GM18907 (cell line): ENCODE data around the gene KICS2.
A peak's percentile ranks its signal among the peaks of the same experiment; 100 is the strongest.
"Not testable (repeated sequence)": the region's sequence is repeated elsewhere in the genome, so short reads cannot be mapped to it uniquely, and the experiment has no call there.

Source experiments
- ATAC-seq: cut with Tn5 transposase; IDR thresholded peaks from one replicate; pipeline ENCODE4 v1.9.1; 2021; ENCODE audit warnings: mild to moderate bottlenecking, moderate library complexity; ENCODE audit not compliant: unreplicated experiment

KICS2 gene

DNA sequence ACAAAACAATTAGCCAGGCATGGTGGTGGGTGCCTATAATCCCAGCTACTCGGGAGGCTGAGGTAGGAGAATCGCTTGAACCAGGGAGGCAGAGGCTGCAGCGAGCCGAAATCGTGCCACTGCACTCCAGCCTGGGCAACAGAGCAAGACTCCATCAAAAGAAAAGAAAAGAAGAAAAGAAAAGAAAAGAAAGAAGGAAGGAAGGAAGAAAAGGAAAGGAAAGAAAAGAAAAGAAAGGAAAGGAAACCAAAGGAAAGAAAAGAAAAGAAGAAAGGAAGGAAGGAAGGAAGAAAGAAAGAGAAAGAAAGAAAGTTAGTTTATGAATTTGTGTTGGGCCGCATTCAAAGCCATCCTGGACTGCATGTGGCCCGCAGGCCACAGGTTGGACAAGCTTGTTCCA is 4.5 kb downstream of the KICS2 start:
- ATAC-seq: not testable (repeated sequence)

DNA sequence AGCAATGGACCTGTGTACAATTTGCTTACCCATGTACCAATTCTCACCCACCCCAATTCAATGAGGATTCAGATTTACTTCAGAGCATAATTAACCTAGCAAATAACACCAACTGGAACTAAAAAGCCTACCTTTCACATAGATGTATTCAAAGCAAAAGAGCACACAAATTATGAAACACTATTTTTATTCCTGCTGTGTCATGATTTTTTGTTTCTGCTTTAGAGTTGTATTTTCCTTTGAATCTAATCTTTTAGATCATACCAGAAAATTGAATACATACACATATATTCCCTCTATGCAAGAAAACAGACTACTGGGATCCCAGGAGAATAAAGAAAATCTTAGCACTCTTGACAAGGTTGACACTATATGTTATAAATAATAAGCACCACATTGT is 5.9 kb downstream of the KICS2 start:
- ATAC-seq: no peak

DNA sequence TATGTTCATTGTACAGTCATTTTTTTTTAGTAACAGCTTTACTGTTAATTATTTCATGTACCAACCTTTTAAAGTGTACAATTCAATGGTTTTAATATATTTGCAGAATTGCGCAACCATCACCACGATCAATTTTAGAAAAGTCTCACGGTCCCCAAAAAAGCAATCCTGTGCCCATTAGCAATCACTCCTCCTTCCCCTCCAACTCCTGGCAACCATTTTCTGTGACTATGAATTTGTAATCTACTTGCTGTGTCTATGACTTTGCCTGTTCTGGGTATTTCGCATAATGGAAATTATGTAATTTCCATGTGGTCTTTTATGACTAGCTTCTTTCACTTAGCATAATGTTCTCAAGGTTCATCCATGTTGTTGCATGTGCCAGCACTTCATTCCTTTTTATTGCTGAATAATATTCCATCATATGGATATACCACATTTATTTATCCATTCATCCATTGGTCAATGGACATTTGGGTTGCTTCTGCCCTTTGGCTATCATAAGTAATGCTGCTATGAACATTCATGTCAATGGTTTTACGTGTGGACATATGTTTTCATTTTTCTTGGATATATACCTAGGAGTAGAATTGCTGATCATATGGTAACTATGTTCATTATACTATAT is 9.9 kb downstream of the KICS2 start:
- no peak for ATAC-seq

DNA sequence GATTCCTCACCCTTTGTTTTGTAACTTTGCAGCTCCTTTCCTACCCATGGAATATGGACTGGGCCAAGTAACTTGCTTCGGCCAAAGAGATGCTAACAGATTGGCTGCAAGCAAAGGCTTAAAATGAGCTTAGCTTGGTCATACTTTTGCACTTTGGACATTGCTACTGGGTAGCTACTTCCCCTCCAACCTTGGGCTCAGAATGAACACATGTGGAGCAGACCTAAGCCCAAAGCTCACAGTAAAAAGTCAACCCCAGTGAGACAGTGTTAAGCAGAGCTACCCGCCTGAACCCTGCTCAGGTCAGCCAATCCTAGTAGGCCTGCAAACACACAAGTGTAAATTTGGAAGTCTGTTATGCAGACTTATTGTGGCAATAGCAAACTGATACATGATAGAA is 14.6 kb downstream of the KICS2 start:
- no peak for ATAC-seq

DNA sequence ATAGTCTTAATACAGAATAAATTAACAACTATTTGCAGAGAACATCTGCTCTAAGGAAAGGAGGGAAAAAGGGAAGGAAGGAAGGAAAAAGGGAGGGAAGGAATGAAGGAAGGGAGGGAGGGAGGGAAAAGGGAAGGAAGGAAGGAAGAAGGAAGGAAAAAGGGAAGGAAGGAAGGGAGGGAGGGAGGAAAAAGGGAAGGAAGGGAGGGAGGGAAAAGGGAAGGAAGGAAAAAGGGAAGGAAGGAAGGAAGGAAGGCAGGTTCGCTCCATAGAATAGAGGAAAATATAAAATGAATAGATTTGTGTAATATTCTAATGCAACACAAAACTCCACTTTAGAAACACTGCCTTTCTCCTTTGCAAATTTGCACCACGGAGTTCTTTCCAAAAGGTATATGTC is 16.6 kb downstream of the KICS2 start:
- ATAC-seq: no peak

DNA sequence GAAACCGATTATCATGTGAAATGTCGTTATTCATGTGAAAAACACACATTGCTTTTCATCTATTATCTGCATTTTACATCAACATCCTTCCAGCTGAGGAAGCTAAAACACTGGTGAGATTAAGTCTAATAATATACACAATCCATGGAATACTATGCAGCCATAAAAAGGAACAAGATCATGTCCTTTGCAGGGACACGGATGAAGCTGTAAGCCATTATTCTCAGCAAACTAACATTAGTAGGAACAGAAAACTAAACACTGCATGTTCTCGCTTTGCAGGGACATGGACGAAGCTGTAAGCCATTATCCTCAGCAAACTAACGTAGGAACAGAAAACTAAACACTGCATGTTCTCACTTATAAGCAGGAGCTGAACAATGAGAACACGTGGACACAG is 18.3 kb downstream of the KICS2 start:
- ATAC-seq: no peak

DNA sequence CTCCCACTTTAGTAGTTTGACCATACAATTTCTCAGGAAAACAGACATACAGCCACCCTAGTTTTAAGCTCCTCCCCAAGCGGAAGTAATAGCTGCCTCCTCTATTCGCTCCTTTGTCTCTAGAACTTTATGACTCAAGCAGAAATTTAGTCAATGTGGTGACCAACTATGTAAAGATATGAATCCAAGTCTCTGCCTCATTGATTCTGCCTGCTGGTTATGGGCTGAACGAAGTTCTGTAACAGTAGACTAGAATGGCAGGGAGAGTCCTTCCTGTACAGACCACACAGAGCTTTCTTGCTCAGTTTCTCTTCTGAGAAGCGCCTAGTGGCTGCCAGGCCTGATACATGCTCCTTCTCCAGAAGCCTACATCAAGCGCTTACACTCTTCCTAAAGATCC is 19.1 kb downstream of the KICS2 start:
- ATAC-seq: no peak

DNA sequence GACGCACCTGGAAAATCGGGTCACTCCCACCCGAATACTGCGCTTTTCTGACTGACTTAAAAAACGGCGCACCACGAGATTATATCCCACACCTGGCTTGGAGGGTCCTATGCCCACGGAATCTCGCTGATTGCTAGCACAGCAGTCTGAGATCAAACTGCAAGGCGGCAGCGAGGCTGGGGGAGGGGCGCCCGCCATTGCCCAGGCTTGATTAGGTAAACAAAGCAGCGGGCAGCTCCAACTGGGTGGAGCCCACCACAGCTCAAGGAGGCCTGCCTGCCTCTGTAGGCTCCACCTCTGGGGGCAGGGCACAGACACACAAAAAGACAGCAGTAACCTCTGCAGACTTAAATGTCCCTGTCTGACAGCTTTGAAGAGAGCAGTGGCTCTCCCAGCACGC is 26.3 kb downstream of the KICS2 start:
- ATAC-seq: not testable (repeated sequence)

DNA sequence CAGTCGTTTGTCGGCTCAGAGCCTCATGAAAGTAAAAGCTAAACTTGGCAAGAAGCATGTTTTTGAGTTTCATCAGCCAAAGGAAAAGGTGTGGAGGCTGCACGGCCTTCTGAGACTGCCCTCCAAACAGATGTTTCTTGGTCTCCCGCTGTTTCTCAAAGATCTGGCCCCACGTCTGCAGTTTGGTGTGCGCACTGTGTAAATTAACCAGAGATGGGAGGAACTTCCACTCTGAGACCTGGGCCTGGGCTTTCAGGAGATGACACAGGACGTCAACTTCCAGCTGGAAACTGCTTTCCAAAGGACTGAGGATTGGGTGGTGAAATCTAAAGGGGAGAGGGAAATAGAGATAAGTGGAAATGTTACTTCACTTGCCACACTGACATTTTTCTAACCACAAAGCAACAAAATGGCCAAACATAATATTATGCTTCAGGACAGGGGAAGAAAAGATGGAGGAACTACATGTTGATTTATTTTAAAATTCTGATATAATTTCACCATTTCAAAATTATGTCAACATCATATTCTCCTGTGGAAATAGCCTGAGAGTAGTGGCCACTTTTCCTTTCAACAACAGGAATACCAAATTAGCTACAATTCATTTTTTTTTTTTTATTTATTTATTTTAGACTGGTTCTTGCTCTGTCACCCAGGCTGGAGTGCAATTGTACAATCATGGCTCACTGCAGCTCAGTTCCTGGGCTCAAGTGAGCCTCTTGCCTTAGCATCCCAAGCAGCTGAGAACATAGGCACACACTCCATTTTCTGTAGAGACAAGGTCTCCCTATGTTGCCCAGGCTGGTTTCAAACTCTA is 27.6 kb downstream of the KICS2 start:
- ATAC-seq: no peak

DNA sequence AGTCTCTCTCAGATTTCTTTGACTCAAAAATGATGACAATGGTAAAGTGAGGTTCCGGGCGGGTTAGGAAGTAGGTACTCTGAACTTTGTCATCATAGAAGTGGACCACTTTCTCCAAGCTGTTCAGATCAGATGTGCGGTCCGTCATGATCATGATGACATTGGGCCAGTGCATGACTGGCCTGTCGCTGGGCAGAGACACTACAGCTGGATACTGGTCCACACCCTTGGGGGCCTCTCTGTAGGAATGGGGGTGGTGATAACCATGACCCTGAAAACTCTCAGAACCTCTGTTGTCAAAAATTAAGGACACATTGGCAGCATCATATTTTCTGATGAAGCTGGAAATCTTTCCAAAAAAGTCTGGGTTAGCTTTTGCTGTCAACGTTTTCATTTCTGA is 28.2 kb downstream of the KICS2 start:
- ATAC-seq: no peak

DNA sequence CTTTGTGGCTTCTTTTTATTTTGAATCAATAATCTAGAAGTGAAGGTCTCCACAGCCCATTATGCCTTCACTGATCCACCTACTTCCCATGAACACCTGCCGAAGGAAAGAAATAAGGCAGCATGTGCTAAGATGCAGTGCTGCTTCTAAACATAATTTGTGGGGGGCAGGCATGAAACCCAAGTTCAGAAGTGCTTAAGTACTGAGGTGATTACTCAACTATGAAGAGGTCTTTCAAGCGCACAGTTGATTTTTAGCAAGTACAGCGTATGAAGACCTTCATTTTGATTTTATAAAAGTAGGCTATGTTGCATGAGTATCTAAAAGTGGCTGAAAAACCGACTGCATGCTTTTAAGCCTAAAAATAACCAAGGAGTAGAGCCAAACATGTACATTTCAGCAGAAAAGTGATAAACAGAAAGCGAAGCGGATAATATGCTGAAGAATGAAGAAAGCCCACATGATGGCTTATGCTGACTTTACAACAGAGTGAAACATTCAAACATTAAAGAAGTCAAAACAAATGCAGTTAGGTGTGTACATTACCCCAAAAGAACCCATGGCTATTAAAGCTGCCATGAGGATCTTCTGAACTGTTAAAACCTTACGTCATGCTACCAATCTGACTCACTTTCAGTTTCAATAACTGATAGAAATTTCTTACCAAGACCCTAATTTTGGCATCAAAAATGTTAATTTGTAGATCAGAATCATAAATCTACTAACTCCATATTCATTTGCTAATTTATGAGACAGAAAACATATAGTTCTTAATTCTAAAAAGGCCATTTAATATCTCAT is 29.3 kb downstream of the KICS2 start:
- peak; percentile 97 for ATAC-seq

DNA sequence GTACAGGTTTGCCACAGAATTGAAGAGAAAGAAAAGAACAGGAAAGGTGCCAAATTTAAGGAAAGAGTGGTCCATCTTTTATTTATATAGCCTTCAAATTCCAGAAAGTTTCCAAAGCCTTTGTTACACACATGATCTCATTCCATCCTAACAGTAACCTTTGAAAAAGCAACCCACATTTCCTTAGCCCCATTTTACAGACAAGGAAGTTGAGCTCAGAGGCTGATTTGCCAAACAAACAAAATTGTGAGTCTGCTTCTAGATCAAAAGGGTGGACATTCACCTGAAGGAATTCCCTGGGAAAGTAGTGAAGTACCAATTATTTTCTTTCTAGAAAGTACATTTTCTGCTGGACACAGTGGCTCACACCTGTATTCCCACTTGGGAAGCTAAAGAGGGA is 32.0 kb downstream of the KICS2 start:
- ATAC-seq: no peak

DNA sequence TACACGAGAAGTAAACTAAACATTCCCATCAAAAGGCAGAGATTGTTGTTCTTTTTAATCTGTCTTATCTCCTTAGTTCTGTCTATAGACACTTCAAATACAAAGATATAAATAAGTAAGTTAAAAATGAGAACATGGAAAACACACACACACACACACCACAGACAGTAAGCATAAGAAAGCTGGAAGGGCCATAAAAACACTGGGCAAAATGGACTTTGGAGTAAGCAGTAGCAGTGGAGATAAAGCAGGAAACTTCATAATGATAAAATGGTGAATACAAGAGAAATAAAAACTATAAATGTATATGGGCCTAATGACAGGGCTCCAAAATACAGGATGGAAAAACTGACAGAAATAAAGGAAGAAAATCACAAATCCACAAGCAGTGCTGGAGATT is 32.6 kb downstream of the KICS2 start:
- ATAC-seq: no peak

DNA sequence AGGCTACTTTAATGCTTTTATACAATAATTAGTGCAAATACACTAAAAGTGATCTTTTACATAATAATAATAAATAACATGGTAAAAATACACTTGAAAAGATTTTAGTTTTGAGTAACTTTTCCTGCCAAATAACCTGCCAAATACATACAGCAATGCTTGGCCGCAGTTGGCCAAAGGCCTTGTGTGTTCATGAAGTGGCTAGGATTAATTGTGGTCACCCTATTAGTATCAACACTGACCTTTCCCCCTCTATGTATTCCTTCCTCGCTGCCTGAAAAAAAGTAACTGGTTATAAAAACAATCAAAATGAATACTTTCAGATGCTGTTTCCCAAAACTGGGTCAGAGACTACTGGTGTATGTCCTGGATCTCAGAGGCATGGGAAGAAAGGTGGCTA is 34.3 kb downstream of the KICS2 start:
- ATAC-seq: no peak

DNA sequence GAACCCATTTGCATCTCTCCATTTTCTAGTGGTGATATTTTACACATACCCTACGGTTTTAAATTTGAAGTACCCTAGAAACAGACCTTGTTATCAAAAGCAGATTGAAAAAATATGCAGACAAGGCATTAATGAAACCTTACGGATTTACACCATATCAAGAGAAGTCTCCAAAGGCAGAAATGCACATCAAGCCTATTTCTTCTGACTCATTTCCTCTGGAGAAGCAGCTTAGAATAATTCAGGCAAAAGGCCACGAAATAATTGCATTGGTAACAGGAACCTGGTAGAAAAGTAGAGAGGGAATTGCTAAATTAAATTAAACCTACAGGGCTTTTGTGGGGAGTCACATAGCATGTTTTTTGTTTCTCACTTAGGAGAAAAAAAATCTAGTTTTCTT is 34.7 kb downstream of the KICS2 start:
- no peak for ATAC-seq

DNA sequence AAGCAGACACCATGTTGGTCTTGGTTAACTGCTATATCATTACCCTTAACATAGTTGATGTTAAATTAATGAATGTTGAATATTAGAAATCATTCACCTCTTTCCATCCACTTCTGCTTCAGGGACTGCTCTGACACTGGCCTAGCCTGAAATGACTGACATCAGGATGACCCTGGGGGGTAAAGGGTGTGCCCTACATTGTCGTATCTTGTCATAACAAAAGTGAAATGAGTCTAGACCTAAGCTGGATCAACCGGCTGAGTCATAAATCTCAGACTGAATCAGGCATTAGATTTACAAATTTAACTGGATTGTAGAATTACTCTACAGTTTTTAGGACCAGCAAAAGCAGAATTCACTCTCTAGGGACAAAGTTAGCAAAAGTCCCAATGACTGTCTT is 35.3 kb downstream of the KICS2 start:
- ATAC-seq: peak; percentile 94

DNA sequence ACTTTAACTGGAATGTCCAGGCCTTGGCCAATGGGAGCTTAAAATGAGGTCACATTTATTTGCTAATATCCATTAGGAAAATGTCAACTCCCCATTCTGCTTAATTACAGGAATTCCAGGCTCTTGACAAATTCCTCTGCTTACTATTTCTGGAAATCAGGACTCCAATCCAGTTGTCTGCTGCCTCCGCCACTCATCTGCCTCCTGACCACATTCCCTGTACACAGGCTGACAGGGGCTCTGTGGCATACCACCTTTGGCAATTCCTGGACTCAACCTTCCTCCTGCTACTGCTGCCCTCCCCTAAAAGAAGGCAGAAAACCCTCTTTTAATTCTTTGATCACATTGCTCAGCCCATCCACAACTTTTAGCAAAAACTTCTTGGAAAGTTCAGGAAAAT is 37.9 kb downstream of the KICS2 start:
- ATAC-seq: no peak

DNA sequence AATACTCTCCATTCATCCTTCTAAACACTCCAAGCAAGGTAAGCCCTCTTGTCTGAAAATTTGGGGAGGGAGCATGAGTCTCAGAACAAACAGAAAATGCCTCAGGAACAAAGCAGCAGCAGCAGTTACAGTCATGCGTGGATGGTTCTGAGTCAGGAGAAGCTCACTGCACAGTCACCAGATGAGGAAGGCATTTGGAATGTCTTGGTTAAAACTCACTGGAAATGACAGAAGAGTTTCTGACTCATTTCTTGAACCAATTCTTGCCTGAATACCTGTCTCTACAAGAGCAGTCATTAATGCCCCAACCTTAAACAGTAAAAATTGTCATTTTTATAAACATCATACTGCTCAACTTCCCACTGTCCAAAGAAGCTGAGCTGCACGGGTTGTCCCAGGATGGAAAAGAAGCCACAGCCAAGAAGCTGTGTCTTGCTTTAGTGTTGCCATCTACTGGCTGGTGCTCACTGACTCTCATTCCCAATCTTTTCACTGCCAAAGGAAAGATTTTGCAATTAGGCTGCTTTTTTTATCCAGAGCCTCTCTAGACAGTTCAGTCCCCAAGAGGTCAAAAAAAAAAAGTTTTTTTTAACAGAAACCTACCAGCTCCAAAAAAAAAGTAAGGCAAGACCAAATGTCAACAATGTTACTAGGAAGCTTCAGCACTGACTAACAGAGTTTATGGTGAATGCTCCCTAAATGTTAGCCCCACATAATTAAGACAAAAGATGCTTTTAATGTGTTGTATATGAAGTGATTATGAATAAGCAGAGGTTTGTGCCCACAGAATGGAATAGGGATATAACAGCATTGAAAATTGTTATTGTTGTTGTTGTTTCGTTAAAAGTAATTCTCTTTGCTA is 40.4 kb downstream of the KICS2 start:
- no peak for ATAC-seq

DNA sequence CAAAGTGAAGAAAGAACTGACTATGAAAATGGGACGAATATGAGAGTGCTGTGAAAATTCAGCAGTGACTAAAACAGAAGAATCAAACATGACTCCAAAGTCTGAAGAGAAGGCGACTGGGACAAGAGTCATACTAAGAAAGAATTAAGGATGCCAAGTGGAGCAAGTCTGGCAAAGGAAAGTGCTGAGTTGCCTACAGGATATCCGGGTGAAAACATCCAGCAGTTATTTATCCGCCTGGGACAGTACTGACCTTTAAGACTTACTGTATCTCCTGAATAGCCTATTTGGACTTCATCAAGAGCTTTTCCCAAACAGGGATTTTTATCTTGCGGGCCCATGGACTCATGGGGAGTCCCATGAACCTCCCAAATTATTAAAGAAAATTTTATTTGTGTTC is 41.1 kb downstream of the KICS2 start:
- ATAC-seq: no peak

DNA sequence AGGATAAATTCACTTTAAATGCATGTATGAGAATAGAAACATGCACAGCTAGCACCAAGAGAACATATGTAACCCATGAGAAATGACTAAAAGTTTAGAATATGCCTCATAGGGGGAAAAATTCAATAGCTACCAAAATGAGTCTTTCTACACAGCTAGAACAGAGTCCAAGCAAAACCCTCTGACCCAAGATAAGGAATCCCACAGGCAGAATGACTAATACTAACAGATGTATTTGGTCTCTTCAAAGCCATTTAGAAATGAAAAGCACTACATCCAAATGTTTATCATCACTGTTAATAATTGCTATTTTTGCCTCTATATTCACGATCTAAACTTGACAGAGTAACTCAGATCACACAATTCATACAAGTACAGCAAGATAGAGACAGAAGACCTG is 44.0 kb downstream of the KICS2 start:
- ATAC-seq: no peak

DNA sequence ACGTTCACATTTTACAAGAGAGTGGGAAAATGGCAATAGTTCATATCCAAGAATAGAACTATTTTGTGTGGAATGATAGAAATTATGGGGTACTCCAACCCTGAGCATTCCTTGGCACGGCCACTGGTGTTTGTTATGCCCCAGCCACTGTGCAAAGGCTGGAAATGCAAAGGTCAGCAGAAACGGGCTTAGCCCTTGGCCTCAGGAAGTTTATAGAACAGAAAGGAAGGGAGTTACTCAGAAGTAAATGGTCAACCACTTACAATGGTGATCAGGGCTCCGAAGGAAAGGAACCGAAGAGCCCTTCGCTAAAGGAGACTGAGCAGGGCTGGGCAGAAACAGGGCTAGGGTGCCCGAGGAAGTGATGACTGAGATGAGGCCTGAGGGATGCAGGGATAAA is 45.1 kb downstream of the KICS2 start:
- no peak for ATAC-seq
